GM18507 (cell line): ENCODE measurements around the gene MAP1LC3B2.

ENCODE experiments used
- DNase-seq: peaks from one replicate; pipeline ENCODE4 v3.0.0; 2011; ENCODE audit warnings: low read depth; ENCODE audit not compliant: insufficient read length; ENCODE audit errors: extremely low spot score
- FAIRE-seq: peaks from 2 replicates; lab custom pipeline; 2011; peaks lifted over from hg19 to GRCh38; lab: Jason Lieb, UNC

The MAP1LC3B2 gene

DNA sequence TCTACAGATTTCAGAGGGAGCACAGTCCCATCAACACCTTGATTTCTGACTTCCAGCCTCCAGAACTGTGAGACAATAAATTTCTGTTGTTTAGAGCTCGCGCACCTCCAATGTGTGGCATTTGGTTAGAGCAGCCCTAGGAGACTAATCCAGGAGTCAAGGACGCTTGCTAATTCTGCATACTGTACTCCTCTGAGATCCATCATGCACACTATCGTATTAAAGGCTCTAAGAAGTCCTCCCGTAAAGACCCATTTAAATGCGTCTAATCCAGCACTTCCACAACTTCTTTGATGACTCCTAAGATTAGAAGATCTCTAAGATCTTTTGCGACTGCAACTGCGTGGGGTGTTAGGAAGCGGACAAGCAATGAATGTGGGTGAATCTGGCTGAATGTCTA, 30.4 kb downstream of the MAP1LC3B2 start:
- FAIRE-seq (no peak), DNase-seq (no peak)

DNA sequence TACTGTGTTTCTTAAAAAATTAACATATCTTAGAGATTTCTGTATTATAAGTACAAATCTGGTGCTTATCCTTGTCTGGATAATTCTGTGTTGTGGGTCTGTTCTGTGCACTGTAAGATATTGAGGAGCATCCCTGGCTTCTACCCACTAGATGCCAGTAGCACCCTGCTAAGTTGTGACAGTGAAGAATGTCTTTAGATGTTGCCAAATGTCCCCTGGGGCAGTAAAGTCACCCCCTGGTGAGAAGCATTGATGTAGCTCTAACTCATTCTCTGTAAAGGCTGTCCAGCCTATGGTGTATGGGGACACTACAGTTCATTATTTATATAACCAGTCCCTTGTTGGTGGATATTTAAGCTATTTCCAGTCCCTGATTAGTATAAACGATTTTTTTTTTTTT, 31.4 kb downstream of the MAP1LC3B2 start:
- FAIRE-seq: no peak
- no peak for DNase-seq

DNA sequence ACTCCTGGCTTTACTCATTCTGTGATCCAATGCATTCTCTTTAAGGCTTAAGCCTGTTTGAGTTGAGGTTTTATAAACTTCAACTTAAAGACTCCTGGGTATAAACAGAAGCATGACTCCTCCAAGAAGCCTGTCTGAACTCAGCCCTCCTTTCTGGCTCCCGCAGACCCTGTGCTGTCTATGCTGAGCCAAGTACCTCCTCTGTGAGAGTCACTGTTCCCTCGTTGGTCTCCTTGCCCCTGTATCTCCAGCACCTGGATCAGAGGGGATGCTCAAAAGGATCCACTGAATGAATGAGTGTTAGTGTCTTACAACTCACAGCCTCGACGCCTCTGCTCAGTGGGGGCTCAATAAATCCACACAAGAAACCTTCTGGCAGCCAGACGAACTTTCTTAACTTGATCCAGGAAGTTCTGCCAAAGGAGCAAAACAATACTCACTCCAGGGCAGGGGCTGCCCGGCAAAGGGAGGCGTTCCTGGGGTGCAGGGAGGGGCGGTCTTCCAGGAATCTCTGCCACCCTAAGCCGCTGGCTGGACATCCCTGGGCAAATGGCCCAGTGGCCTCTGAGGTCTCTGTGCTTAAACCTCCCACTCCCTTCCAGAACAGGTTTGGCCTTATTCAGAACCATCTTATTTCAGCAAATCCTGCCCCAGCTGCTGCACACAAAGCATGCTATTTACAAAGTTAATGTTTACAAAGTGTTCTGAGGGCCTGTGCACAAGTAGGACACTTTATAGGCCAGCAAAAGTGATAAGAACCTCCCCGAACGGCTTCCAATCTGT, 32.9 kb downstream of the MAP1LC3B2 start:
- FAIRE-seq: no peak
- no peak for DNase-seq

DNA sequence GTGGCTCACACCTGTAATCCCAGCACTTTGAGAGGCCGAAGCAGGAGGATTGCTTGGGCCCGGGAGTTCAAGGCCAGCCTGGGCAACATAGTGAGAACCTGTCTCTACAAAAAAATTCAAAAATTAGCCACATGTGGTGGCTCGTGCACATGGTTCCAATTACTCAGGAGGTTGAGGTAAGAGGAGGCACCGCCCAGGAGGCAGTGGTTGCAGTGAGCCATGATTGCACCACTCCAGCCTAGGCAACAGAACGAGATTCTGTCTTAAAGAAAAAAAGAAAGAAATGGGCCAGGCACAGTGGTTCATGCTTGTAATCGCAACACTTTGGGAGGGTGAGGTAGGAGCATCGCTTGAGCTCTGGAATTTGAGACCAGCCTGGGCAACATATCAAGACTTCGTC, 33.5 kb downstream of the MAP1LC3B2 start:
- DNase-seq: no peak
- FAIRE-seq: no peak

DNA sequence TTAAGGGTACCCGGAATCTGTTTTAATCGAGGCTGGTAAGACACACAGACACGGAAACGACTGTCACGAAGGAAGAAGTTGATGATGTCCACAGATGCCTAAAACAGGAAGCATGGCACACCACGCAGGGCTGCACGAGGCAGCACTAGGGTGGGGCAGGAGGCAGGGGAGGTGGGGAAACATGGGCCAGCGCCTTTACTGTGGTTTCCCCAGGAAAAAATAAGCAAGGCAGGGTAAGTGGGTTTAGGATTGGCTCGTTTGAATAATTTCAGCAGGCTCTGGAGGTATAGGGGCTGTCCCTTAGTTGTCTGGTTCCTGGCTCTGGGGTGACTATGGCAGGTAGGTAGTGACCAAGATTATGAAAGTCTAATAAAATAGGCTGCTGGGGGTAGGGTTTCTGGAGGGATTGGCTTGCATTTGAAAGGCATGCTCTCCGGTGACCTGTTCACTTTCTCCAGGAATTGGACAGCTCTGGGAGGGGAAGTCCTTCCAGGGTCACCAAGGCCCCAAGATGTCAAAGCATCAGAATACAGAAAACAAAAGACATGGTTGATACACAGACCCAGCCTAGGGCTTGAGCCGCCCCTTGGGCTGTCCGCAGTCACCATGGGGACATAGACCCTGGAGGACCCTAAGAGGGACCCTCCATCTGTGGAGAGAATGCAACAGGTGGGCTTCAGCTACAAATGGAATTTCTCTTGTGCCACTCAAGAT, 35.3 kb downstream of the MAP1LC3B2 start:
- no peak for FAIRE-seq
- DNase-seq: no peak

DNA sequence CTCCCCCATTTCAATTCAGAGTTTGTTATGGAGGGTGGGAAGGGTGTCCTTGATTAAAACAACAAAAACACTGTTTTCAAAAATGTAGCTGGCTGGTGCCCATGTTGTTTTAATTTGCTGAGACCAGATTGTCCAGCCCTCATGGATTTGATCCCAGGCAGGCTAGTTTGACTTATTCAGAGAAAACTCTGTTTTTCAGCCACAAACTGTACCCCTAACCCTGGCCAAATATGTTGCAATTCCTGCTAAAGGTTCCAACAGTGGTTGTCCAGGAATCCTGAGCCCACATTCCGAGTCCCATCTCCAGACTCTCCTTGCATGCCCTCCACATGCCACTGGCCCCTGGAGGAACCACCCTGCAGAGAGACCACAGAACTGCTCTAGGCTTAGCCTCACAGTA, 36.0 kb downstream of the MAP1LC3B2 start:
- no peak for DNase-seq

DNA sequence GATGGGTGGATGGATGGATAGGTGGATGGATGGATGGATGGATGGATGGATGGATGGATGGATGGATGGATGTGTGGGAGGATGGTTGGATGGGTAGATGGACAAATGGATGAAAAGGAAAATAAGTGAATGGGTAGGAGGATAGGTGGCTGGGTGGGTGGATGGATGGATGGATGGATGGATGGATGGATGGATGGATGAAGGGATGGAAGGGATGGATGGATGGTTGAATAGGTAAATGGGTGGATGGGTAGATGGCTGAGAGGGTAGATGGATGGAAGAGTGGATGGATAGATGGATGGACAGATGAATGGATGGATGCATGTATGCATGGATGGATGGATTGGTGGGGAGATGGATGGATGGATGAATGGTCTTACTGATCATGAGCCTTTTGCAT, 36.5 kb downstream of the MAP1LC3B2 start:
- no peak for DNase-seq
- no peak for FAIRE-seq

More for the DNA sequence above, 36.0 kb downstream of the MAP1LC3B2 start:
- no peak for FAIRE-seq

DNA sequence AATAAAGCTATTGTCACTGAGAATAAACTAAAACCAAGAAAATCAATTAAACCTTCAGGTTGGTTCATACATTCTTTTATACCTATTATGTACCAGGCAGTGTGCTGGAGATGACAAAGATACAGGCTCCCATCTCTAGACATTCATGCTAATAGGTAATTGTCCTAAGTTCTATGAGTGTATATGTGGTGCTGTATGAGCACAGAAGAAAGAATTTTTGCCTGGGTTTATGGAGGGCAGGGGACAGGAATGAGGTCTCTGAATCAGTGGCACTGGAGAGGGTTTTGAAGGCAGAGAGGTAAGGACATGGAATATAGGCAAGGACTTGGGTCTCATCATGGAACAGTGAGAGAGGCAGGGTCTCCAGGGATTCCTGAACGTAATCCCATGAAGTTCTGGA, 38.7 kb downstream of the MAP1LC3B2 start:
- FAIRE-seq (no peak), DNase-seq (no peak)

DNA sequence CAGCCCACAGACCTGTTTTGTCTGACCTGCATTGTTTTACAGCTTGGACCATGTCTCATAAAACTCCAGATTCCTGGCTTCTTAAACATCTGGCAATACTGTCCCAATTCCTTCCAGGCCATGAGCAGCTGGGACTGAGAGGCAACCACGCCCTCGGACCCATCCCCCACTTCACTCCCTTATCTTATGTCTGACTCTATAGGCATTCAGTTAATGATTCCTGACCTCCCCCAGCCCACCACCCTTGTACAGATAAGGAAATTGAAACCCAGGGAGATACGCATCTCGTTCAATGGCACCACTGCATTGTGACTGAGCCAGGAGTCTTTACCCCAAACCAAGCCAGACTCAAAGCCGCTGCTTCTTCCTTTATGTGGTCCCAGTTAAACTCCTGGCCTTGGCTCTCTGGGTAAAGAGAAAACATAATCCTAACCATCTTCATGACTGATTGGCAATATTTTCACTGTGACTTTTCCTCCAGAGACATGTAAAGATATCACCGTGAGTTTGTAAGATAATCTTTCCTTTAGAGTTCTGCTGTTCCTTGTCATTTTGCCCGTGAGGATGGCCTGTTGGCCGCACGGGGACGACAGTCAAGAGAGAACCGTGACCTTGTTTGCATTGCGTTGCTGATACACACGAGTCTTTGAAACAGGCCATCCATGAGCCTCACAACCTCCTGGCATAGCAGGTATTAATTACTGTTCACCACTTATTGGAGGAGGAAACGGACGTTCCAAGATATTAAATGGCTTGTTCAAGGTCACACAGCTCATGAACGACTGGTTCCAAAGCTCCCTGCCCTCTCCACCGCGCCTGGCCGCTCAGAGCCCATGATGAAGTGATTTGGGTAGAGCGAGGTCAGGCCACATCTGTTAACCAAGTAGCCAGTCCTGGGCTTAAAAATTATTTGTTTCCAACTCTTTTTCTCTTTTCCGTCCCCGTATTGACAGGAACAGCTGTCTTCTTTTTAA, 39.4 kb downstream of the MAP1LC3B2 start:
- FAIRE-seq (no peak), DNase-seq (no peak)

DNA sequence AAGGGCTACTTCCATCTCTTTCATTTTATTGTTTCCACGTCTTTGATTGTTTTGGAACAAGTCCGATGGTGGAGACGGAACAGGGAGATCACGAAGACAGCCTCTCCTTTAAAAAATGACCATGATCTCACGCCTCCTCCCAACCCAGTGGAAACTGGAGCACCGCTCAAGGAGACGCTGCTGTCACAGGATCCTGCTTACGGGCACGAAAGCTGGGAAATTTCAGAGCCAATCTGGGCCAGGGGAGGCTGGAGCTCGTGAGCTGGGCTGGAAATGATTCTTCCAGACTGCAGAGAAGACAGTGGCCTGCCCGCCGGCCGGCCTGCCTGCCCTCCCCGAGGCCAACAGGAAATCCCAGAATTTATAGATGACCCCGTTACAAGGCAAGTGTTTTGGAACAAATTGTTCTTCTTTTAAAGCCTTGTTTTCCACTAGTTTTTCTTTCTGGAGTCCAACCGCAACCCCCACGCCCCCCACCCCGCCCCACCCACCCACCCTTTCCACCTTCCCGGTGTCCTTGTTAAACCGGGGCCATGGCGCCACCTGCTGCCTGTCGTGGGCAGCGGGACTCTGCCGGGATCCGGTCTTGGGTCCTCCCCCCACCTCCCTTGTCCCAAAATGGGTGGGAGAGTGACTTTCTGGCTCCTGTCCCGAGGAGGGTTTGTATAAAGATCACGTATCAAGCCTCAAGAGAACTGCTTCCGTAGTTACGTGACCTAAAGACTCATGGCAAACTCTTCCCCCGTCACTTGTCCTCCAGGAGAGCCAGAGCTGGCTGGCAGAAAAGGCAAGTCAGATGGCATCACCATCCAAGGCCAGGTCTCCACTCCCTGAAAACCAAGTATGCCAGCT, 40.3 kb downstream of the MAP1LC3B2 start:
- FAIRE-seq (no peak), DNase-seq (peak; percentile 50)

DNA sequence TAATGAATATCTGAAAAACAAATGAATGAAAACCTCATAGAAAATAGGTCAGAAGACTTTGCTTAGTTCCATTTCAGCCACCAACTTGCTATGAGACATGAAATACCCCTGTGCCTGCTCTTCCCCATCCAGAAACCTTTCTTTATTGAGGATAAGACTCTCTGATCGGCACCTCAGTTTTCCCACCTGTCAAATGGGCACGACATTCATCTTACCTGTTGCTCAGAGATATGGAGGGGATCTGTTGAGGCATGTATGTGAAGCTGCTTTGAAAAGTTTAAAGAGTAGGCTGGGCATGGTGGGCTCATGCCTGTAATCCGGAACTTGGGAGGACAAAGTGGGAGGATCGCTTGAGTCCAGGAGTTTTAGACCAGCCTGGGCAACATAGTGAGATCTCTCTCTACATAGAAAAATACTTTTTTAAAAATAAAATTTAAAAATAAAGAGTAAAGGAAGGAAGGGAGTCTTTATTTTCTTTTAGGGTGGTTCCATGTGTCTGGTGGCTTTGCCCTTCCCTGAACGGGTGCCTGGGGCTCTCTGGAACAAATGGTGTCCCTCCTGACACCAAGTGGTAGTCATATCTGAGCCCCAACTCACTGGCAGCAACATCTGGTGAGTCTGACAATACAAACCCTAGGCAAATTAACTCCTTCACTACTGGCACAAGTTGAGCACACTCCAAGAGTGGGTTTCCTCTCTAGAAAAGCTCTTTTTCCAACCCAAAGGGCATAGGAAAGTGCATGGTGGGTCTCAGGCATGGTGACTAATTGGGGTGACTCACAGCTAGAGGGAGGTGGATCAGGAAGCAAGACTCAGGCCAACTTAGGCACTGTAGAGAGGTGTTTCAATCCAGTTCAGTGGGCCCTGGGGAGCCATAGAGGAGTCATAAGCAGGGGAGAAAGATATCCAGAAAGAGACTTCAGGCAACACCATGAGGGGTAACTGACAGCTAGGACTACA, 42.1 kb downstream of the MAP1LC3B2 start:
- no peak for FAIRE-seq
- no peak for DNase-seq

DNA sequence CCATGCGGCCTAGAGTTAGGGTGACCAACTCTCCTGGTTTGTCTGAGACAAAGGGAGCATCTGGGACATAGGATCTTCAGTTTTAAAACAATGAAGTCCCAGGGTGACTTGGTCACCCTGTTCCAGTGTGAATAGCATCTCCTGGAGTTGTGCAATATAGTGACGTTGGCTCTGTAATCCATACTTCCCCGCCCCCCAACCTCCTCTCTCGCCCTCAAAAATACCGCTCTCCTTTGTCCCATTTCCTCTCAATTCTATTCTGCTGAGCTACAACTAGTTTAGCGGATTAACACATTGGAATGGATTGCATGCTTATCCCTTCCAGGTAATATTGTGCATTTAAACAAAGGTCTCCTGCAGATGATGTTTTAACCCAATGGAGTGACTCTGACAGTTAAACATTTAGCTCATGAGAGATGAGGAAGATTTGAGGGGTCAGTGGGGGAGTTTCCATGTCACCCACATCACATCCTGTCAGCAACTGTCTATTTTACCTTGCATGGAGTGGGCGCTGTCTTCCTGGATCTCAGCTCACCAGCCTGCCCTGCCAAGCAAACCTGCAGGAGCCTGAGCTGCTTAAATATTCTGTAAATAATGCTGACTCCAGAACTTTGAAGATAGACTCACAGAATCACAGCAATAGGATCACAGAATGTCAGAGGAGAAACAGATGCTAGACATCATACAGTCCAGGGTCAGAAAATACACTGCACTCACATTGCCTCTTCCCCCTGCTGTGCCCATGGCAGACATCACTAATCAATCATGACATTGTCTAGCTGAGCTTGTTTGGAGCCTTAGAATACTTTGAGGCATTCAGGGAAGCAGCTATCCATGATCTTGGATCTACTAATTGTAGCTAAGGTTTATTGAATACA, 43.0 kb downstream of the MAP1LC3B2 start:
- no peak for FAIRE-seq
- DNase-seq: no peak

DNA sequence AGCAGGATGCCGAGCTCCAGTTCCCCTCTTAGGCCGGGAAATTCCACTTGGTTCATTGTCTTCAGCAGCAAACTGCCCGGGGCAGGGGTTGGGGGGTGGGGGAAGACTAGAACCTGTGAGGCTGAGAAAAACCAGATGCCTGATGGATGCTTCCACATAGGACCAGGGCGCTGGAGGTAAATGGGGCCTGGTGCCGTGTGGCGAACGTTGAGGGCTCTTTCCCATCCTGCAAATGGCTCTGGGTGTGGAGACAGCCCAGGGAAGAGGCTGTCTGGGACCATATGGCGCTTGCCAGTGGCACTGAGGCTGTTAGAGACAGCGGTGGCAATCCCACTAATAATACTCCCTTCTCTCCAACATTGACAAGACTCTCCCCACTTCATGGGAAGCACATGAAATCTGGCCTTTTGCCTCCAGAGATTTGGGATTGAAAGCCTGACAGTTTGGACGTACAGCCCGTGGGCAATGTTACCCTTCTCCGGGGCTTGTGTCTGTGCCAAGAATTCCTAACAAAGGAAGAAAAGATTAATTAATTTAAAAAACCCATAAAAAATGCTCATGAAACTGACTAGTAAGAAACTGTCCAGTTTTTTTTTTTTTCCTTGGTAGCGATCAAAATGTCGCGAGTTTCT, 44.5 kb downstream of the MAP1LC3B2 start:
- DNase-seq (no peak), FAIRE-seq (no peak)

DNA sequence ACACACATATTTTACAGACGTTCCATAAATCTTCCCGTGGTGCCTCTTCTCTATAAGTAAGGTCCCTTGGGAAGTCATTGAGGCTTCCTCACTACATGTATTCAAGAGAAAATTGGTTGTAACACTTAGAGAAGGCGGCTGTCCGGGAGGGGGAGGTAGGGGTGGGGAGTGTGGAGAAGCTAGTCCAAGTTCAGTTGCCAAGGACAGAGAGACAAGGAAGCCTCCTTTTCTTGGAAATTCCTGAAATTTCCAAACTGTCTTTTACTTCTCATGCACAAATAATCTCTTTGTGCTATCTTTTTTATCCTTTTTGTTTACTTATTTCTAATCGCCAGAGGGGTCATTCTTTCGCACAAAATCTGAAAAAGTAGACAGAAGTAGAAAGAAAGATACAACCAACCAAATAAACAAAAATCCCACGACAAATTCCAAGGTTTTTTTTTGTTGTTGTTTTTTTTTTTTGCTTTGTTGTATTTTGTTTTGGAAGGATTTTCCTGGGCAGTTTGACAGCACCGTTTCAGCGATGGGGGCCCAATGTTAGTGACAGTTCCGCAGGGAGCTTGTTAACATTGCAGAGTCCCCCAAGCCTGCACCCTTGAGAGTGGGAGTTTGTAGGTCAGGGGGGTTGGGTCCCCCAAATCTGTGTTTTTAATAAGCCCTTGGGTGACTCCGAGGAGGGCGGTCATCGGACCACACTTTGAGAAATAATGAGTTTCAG, 45.2 kb downstream of the MAP1LC3B2 start:
- FAIRE-seq (no peak), DNase-seq (no peak)

DNA sequence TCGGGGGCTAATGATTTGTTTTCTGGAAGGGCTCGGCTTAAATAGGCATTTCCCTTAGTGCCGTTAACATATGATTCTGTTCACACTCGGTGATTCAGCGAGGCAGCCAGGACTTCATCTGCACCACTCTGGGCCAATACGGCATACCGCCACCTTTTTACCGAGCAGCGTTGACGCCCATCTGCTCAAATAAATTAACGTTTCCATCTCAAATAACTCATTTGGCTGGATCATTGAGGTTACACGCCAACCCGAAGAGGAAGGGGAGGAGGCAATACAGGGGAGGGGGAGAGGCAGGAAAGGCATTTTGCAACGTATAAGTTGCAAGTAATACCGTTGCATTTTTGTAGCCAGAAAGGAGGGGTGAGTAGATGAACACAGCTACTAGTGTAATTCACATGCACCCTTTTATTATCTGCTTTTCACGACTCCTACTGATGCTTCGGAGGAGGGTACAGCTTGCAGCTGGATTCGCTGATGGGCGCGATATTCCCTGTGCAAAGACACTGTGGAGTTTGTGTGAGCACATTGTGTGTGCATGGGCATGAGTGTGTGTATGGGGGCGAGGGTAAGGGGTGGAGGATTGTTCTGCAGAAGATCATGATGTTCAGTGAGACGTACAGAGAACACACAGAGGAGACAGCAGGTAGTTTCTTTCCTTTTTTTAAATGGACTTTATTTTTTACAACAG, 45.9 kb downstream of the MAP1LC3B2 start:
- FAIRE-seq (no peak), DNase-seq (no peak)

DNA sequence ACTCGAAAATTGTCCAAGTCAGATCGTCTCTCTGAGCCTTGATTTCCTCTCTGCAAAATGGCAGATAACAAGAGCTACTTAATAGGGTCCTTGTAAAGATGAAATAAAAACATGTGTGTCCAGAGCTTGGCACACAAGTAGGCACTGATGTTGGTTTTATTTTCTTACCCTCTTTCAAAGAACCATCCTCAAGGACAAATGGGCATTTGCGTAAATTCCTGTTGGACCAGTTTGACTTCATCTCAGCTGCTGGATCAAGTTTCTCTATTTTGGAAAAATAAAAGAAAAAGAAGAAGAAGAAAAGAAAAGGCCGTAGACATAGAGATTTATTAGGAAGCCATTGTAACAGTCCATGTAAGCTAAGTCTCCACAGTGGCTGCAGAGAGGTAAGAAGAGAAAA, 47.2 kb downstream of the MAP1LC3B2 start:
- no peak for FAIRE-seq
- DNase-seq: no peak
